H4 (cell line): ENCODE measurements around the gene HS3ST2. TPM values are rescaled to one million over a fixed set of nuclear protein-coding genes. Genes with fewer than 3 reads are reported as not detected.
A peak's percentile ranks its signal among the peaks of the same experiment; 100 is the strongest.
"Not testable (repeated sequence)": the region's sequence is repeated elsewhere in the genome, so short reads cannot be mapped to it uniquely, and the experiment has no call there.

Source experiments
- DNase-seq: peaks from one replicate; pipeline ENCODE4 v3.0.0-alpha.2; 2015; ENCODE audit warnings: low spot score
- total RNA-seq: library from RNA; depleted of rRNA; stranded (reverse); fragments of >200 nt; shearing (Covaris generic); gene quantifications from 2 replicates; pipeline ENCODE4 v1.2.3, GENCODE V29; 2014

Gene HS3ST2
- total RNA-seq, 1 experiment from 2014 or later, result 0.15 TPM

DNA sequence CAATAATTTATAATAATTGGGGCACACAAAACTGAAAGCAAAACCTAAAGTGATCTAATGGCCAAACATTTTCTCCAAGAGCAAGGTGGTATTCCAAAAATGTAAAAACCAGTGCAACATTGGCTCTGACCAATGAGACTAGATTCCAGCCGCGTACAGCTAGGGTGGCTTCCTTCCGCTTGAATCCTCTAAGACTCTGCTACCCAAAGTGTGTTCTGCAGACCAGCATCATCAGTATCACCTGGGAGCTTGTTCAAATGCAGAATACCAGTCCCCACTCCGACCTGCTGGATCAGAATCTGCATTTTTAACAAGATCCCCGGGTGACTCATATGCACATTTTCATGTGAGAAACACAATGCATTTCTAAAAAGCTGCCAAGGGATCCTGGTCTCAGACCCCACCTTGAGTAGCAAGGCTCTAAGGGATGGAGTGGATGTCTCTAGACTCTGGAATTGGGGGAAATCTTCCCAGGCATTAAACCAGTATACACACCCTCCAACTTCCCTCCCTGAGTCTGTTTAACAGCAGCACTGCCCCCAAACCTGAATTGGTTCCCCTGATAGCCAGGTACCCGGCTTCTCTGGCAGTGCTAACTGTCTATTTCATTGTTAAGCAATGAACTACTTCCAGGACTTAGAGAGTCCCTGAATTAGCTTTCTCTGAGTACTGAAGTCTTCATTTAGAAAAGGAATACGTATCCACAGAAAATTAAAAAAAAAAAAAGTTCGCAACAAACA is 118.2 kb downstream of the HS3ST2 start:
- no peak for DNase-seq

DNA sequence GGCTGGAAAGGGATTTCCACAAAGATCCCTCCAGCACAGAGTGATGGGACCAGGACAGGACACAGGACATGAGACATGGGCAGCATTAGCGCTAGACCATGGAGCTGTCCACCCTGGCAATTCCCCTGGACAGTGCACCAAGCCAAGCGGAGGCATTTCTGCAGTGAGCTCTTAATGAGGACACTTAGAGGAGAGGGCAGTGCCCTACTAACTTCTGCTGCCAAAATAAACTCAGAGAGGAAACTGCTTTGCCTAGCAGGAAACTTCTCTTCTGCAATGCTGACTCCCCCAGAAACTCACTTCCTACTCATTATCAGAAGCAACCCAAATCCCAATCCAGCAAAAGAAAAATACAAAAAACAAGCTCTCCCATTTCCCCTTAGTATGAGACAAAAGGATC is 119.2 kb downstream of the HS3ST2 start:
- no peak for DNase-seq

GRCh38 chr16:22934786-22935185 is 120.8 kb downstream of the HS3ST2 start:
- DNase-seq, result no peak

GRCh38 chr16:22937169-22937568 is 123.2 kb downstream of the HS3ST2 start:
- DNase-seq, result no peak

DNA sequence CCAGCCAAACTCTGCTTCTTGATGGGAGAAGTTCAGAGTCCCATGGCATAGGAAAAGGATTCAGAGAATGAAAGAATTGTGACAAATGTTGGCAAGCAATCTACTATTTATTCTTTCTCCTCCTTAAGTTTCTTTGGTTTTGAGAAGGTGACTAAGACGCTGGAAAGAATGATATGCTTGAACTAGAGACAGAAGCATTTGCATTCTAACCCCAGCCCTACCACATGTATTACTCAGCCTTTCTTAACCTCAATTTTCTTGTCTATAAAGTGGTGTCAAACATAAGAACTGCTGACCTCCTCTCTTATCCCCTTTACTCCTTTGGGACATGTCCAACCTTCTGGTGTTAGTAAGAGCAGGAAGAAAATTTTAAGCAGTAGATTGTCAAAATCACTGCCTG is 124.7 kb downstream of the HS3ST2 start:
- DNase-seq, result peak; percentile 6

- DNase-seq, result not testable (repeated sequence)
Observed at GRCh38 chr16:22939744-22940363, 125.9 kb downstream of the HS3ST2 start.

DNA sequence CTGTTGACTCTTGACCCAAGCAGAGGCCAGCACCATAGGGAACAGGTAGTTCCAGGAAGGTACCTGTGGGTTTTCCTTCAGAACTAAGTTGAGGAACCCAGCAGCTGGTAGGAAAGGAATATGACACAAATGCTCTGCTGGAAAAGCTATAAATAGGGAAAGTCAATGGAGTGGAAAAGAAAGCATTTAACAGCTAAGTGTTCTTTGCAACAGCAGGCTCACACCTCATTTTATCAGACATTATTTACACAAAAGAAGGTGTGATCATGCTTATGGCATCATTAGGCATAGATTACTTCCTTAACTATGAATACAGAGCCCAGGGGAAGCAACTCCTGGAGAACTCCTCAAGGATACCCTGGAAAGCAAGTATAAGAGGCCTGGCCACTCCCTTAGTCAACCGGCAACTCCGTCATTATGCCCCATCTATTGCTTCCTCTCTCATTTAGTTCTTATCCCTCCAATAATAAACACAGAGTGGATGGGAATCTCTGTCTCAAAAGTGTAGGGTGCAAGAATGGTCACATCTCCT is 128.1 kb downstream of the HS3ST2 start:
- no peak for DNase-seq

DNA sequence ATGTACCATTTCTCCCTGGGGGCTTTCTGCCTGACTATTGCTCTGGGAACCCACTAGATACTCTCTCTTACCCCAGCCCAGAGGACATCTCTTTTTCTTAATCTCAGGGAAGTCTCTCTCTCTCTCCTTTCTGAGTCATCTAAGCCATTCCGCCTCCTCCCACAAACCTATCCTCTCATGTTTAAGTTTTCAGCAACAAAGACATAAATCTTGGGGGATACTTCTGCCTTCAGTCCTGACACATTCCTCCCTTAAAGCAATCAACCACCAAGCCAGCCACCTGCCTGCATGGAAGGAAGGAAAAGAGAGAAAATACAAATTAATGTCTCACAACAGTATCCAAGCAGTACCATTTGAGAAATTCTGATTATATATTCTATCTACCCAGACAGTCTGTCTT is 128.8 kb downstream of the HS3ST2 start:
- no peak for DNase-seq

DNA sequence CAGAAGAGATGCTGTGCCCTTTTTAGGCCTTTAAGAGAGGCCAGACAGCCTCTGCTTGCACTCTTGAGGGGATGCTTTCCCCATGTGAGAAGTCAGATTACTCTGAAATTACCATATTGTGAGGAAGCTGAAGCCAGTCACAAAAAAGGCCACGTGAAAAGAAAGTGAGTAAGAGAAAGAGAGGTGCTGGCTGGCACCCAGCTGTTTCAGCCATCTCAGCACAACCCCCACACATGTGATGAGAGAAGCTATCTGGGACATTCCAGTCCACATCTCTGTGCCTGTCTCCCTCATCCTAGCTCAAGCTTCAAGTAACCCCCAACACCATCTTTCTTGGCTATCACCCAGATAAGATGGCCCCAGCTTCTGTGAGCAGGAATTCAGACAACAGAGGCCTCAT is 131.4 kb downstream of the HS3ST2 start:
- DNase-seq, result no peak

DNA sequence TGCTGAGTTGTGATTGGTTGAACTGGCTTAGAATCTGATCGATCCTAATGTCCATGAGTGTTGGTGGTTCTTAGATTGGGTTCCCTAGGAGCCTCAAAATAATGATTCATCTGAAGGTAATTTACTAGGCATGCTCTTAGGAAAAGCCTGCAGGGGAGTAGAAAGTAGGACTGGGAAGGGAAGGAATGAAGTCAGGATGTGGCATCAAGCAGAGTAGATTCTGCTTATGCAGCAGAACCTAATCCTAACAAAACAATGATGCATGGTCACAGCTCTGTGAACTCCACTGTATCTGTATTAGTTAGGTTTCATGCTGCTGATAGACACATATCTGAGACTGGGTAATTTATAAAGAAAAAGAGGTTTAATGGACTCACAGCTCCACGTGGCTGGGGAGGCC is 132.5 kb downstream of the HS3ST2 start:
- DNase-seq, result no peak

GRCh38 chr16:22948058-22948602 is 134.2 kb downstream of the HS3ST2 start:
- DNase-seq, result no peak

GRCh38 chr16:22948603-22949368 is 134.8 kb downstream of the HS3ST2 start:
- DNase-seq, result peak; percentile 68

GRCh38 chr16:22955461-22956070 is 141.6 kb downstream of the HS3ST2 start:
- no peak for DNase-seq

- no peak for DNase-seq
Observed at GRCh38 chr16:22961206-22961605, 147.2 kb downstream of the HS3ST2 start.

GRCh38 chr16:22962905-22963304 is 148.9 kb downstream of the HS3ST2 start:
- DNase-seq, result no peak
